KMS-11 (cell line): Measurements from ENCODE around the gene VKORC1.

Experiments used
- H2AFZ ChIP-seq: fragments of 200-600 bp; sonication (generic); 2 replicates; pipeline ENCODE4 v1.6.1; 2016; ENCODE audit warnings: antibody characterized with exemption, mixed run types, low read depth
- H3K27ac ChIP-seq: fragments of 200-600 bp; sonication (generic); 2 replicates; pipeline ENCODE4 v1.6.1; 2016; ENCODE audit warnings: mild to moderate bottlenecking, mixed run types
- H3K27me3 ChIP-seq: fragments of 200-600 bp; sonication (generic); 2 replicates; pipeline ENCODE4 v1.6.1; 2017; ENCODE audit warnings: mild to moderate bottlenecking, low read depth, mixed run types, moderate library complexity; ENCODE audit not compliant: insufficient read depth
- H3K36me3 ChIP-seq: fragments of 200-600 bp; sonication (generic); 2 replicates; pipeline ENCODE4 v1.6.1; 2017; ENCODE audit warnings: mild to moderate bottlenecking, mixed run types; ENCODE audit not compliant: insufficient read depth
- H3K4me1 ChIP-seq: fragments of 200-600 bp; sonication (generic); 2 replicates; pipeline ENCODE4 v1.6.1; 2016; ENCODE audit warnings: mild to moderate bottlenecking, low read depth, mixed run types; ENCODE audit not compliant: poor library complexity, severe bottlenecking
- H3K4me2 ChIP-seq: fragments of 200-600 bp; sonication (generic); 2 replicates; pipeline ENCODE4 v1.7.0; 2016; ENCODE audit warnings: mild to moderate bottlenecking, mixed run types
- H3K4me3 ChIP-seq: fragments of 200-600 bp; sonication (generic); IDR thresholded peaks from 2 replicates; pipeline ENCODE4 v1.6.1; 2017; ENCODE audit warnings: low read depth, low read length, mixed read lengths; ENCODE audit not compliant: insufficient read depth
- H3K79me2 ChIP-seq: fragments of 200-600 bp; sonication (generic); 2 replicates; pipeline ENCODE4 v1.6.1; 2016; ENCODE audit warnings: low read depth, mixed run types; ENCODE audit not compliant: insufficient read depth
- H3K9ac ChIP-seq: fragments of 200-600 bp; sonication (generic); 2 replicates; pipeline ENCODE4 v1.6.1; 2016; ENCODE audit warnings: mild to moderate bottlenecking, mixed run types
- H4K20me1 ChIP-seq: fragments of 200-600 bp; sonication (generic); 2 replicates; pipeline ENCODE4 v1.6.1; 2016; ENCODE audit warnings: mild to moderate bottlenecking, mixed run types; ENCODE audit not compliant: insufficient read depth
- TF ChIP-seq, protein P1 (sequence below): fragments of 200-600 bp; sonication (generic); conservative IDR thresholded peaks from 2 replicates; pipeline ENCODE4 v1.6.1; 2017; ENCODE audit warnings: low read depth, mild to moderate bottlenecking, antibody characterized with exemption, low read length, moderate library complexity, mixed read lengths

Gene VKORC1

DNA sequence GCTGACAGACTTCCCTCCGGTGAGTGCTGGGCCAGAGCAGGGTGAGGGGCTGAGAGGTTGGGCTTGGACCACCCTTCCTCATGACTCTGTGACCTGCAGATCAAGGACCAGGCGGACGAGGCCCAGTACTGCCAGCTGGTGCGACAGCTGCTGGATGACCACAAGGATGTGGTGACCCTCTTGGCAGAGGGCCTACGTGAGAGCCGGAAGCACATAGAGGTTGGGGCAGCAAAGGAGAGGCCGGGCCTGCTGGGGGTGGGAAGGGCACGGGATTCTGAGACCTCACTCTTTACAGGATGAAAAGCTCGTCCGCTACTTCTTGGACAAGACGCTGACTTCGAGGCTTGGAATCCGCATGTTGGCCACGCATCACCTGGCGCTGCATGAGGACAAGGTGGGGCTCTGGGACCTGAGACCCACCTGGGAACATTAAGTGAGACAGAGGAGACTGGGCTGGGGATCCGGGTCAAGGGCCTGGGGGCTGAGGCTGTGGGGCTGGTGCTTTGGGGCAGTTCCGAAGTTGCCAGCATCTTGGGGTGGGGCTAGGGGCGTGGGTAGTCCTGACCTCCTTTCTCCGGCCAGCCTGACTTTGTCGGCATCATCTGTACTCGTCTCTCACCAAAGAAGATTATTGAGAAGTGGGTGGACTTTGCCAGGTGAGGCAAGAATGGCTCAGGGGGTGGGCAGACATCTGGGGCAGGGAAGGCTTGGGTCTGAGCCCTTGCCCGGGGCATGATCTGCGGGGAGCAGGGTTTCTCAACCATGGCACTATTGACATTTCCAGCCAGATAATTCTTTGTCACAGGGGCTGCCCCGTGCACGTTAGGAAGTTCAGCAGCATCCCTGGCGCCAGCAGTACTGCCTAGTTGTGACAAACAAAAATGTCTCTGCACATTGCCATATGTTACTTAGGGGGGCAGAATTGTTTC, 15.8 kb upstream of the VKORC1 start:
- Histone ChIP-seq H3K36me3 (no peaks in the 10 kb centered on the region), H2AFZ (no peak overlapping the region), H3K9ac (no peak overlapping the region), H3K27ac (no peak overlapping the region), H3K79me2 (peaks cover 14% of the 10 kb centered on the region; the same call in 1 of the 2 replicates), H4K20me1 (no peaks in the 10 kb centered on the region), H3K4me3 (no peak overlapping the region), H3K27me3 (no peaks in the 10 kb centered on the region), H3K4me1 (peaks cover 21% of the 10 kb centered on the region), H3K4me2 (no peak overlapping the region)
- TF ChIP-seq, protein P1, sequence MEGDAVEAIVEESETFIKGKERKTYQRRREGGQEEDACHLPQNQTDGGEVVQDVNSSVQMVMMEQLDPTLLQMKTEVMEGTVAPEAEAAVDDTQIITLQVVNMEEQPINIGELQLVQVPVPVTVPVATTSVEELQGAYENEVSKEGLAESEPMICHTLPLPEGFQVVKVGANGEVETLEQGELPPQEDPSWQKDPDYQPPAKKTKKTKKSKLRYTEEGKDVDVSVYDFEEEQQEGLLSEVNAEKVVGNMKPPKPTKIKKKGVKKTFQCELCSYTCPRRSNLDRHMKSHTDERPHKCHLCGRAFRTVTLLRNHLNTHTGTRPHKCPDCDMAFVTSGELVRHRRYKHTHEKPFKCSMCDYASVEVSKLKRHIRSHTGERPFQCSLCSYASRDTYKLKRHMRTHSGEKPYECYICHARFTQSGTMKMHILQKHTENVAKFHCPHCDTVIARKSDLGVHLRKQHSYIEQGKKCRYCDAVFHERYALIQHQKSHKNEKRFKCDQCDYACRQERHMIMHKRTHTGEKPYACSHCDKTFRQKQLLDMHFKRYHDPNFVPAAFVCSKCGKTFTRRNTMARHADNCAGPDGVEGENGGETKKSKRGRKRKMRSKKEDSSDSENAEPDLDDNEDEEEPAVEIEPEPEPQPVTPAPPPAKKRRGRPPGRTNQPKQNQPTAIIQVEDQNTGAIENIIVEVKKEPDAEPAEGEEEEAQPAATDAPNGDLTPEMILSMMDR = no peak

DNA sequence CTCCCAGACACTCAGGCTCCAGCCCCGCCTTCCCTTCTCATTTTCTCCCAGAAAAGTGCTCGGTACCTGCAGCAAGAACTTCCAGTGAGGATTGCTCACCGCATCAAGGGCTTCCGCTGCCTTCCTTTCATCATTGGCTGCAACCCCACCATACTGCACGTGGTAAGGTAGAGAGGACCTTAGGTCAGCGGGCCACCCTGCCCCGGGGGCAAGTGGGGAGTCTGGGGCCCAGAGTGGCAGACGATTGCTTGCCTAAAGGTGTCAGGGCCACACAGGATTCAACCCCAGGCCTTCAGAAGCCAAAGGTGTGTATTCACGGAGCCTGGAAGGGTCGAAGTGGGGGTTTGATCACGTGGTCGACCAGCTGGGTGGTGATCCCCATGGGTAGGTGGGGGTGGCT, 15.0 kb upstream of the VKORC1 start:
- no peak overlapping the region for H3K9ac ChIP-seq
- peak overlapping the region; percentile 98; the same call in 1 of the 2 replicates for H3K4me2 ChIP-seq

DNA sequence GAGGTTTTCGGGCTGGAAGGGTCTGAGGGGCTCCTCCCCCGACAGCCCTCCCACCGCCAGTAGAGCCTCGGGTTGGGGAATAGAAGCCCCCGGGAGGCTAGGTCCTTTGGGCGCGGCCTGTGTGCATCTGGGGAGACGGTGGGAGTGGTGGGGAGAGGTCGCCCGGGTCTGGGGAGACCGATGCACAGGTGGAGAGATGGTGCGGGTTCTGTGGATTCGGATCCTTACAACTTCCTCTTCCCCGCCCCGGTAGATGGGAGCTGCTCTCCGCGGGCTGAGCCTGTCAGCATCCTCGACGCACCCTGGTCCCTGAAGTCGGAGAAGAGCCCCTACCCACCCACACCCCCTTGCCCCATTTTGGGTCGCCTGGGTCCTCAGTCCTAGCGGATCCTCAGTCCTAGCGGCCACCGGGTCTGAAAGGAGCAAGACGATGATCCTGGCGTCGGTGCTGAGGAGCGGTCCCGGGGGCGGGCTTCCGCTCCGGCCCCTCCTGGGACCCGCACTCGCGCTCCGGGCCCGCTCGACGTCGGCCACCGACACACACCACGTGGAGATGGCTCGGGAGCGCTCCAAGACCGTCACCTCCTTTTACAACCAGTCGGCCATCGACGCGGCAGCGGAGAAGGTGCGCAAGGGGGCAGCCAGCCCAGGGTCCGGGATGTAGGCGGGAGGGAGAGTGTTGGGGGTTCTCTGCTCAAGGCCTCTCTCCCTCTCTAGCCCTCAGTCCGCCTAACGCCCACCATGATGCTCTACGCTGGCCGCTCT, 14.4 kb upstream of the VKORC1 start:
- no peaks in the 10 kb centered on the region for H3K27me3 ChIP-seq
- H3K36me3 ChIP-seq = no peaks in the 10 kb centered on the region
- peak overlapping the region; percentile 87 for H3K9ac ChIP-seq
- peak overlapping the region; percentile 87 for H3K27ac ChIP-seq
- TF ChIP-seq, protein P1 = no peak
- H3K4me3 ChIP-seq = no peak overlapping the region
- H3K4me2 ChIP-seq = peak overlapping the region; percentile 98
- peaks cover 21% of the 10 kb centered on the region for H3K4me1 ChIP-seq
- H4K20me1 ChIP-seq = no peaks in the 10 kb centered on the region
- peaks cover 14% of the 10 kb centered on the region; the same call in 1 of the 2 replicates for H3K79me2 ChIP-seq
- H2AFZ ChIP-seq = peak overlapping the region; percentile 75

More for the DNA sequence above, 15.0 kb upstream of the VKORC1 start:
- Histone ChIP-seq H3K36me3 (no peaks in the 10 kb centered on the region), H3K27ac (no peak overlapping the region), H3K27me3 (no peaks in the 10 kb centered on the region), H4K20me1 (no peaks in the 10 kb centered on the region), H3K4me1 (peaks cover 21% of the 10 kb centered on the region), H3K4me3 (no peak overlapping the region), H2AFZ (no peak overlapping the region), H3K79me2 (peaks cover 14% of the 10 kb centered on the region; the same call in 1 of the 2 replicates)
- TF ChIP-seq, protein P1 = no peak

DNA sequence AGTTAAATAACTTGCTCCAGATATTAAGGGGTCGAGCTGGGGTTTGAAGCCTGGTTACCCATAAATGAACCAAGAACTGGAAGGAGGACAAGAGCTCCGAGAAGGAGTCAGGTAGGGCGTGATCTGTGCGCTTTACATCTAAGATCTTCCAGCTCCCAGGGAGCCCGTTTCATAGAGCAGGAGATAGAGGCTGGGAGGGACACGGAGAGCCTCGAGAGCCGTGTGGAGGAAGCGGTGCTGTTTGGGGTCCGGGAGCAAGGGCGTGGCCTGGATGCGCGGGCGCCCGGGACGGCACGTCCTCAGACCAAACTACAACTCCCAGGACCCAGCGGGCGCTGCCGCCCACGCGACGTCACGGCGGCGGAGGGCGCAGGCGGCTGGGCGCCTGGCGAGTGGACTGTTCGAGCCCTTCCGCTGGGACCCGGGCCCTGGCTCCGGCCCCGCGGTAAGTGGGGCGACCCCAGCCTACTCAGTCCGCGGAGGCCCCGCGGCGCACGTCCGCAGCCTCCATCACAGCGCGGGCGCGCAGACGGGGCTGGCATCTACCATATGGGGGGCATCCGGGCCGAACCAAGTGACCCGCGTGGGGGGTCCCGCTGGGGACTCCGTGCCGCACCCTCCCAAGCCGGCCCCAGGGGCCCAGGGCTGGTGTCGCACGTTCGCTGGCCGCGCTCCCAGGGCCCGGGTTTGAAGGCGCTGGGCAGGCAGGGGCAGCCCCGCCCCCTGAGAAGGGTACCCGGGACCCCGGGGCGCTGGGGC, 13.6 kb upstream of the VKORC1 start, which contains the start of gene BCKDK:
Gene BCKDK (plus strand): TSS at position 352 of the 759 bp plus-strand sequence. CDS start 838 bp downstream, outside the sequence.
- TF ChIP-seq, protein P1 = no peak
- H3K27ac ChIP-seq = peak within 1 kb of the TSS; percentile 87
- H2AFZ ChIP-seq = peak within 1 kb of the TSS; percentile 75

More for the DNA sequence above, 13.6 kb upstream of the VKORC1 start, which contains the start of gene BCKDK:
- H3K9ac ChIP-seq = peak within 1 kb of the TSS; percentile 87
- H4K20me1 ChIP-seq = no peaks in the 10 kb centered on the region
- no peaks in the 10 kb centered on the region for H3K36me3 ChIP-seq
- no peaks in the 10 kb centered on the region for H3K27me3 ChIP-seq
- peaks cover 21% of the 10 kb centered on the region for H3K4me1 ChIP-seq
- peaks cover 14% of the 10 kb centered on the region; the same call in 1 of the 2 replicates for H3K79me2 ChIP-seq
- peak within 1 kb of the TSS; percentile 98 for H3K4me2 ChIP-seq
- H3K4me3 ChIP-seq = peak within 1 kb of the TSS; percentile 67
